PFSK-1 (cell line): ENCODE measurements around the gene SMIM44.

ENCODE experiments used
- FOXP2 ChIP-seq: optimal IDR thresholded peaks from 2 replicates; pipeline ENCODE3; 2011; ENCODE audit warnings: borderline replicate concordance, control low read depth, inconsistent platforms; ENCODE audit not compliant: insufficient read depth; ENCODE audit errors: extremely low read length, extremely low read depth
- POLR2AphosphoS5 ChIP-seq: IDR thresholded peaks from 2 replicates; pipeline ENCODE4 v1.6.1; 2012; ENCODE audit warnings: low read depth, mild to moderate bottlenecking, control low read depth, low read length, moderate library complexity
- SIN3A ChIP-seq: IDR thresholded peaks from 2 replicates; pipeline ENCODE4 v1.6.1; 2012; ENCODE audit warnings: mild to moderate bottlenecking, low read length, moderate library complexity, borderline replicate concordance; ENCODE audit not compliant: insufficient read depth
- TAF1 ChIP-seq: IDR thresholded peaks from 2 replicates; pipeline ENCODE4 v1.6.1; 2012; ENCODE audit warnings: low read length, control low read depth, borderline replicate concordance; ENCODE audit not compliant: insufficient read depth
- TF ChIP-seq, protein P1 (sequence below), 2 experiments: IDR thresholded peaks; 2 replicates each; pipeline versions ENCODE4 v1.6.1 to v1.8.0; 2011 to 2012; ENCODE audit warnings: low read depth in 2 of 2, low read length in 2 of 2, control low read depth in 1 of 2, inconsistent platforms in 1 of 2, mild to moderate bottlenecking in 1 of 2, moderate library complexity in 1 of 2; ENCODE audit not compliant: insufficient read depth in 1 of 2

SMIM44 gene

DNA sequence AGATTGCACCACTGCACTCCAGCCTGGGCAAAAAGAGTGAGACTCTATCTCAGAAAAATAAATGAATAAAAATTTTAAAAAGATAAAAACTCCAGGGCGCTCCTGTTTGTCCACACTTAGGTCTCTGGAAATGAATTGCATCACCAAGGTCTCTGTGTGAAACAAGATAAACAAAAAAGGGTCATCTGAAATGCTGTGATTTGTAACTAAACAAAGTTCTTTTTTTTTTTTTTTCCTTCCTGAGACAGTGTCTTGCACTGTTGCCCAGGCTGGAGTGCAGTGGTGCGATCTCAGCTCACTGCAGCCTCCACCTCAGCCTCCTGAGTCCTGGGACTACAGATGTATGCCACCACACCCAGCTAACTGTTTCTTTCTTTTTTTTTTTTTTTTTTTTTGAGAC lies 34.4 kb upstream of the SMIM44 start:
- TF ChIP-seq, protein P1, sequence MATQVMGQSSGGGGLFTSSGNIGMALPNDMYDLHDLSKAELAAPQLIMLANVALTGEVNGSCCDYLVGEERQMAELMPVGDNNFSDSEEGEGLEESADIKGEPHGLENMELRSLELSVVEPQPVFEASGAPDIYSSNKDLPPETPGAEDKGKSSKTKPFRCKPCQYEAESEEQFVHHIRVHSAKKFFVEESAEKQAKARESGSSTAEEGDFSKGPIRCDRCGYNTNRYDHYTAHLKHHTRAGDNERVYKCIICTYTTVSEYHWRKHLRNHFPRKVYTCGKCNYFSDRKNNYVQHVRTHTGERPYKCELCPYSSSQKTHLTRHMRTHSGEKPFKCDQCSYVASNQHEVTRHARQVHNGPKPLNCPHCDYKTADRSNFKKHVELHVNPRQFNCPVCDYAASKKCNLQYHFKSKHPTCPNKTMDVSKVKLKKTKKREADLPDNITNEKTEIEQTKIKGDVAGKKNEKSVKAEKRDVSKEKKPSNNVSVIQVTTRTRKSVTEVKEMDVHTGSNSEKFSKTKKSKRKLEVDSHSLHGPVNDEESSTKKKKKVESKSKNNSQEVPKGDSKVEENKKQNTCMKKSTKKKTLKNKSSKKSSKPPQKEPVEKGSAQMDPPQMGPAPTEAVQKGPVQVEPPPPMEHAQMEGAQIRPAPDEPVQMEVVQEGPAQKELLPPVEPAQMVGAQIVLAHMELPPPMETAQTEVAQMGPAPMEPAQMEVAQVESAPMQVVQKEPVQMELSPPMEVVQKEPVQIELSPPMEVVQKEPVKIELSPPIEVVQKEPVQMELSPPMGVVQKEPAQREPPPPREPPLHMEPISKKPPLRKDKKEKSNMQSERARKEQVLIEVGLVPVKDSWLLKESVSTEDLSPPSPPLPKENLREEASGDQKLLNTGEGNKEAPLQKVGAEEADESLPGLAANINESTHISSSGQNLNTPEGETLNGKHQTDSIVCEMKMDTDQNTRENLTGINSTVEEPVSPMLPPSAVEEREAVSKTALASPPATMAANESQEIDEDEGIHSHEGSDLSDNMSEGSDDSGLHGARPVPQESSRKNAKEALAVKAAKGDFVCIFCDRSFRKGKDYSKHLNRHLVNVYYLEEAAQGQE (IDR thresholded peaks at IDR 0.05; ENCODE audit: insufficient read depth in 1 of 2, low read depth in 2 of 2, low read length in 2 of 2): no peak
- TF ChIP-seq POLR2AphosphoS5: no peak
- no peak for TF ChIP-seq FOXP2
- no peak for TF ChIP-seq SIN3A
- no peak for TF ChIP-seq TAF1

DNA sequence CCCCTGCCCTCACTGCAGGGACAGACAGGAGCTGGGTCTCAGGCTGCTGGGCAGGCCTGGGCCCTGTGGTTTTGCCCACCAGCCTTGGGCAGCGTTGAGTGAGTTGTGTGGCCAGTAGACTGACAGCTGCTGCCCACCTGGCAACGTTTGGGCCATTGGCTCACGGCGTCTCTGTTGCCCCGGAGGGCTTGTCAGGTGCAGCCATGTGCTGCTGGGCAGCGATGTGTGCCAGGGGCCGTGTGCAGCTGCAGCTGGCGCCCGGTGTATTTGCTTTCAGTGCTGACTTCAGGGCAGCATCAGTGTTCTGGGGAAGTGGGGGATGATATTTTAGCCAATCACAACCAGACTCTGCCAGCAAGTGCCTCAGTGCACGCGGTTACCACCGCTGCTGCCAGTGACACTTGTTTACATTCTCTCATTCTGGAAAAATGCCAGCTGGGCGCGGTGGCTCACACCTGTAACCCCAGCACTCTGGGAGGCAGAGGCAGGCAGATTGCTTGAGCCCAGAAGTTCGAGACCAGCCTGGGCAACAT lies 33.5 kb upstream of the SMIM44 start:
- no peak for TF ChIP-seq FOXP2
- TF ChIP-seq SIN3A: no peak
- no peak for TF ChIP-seq TAF1
- TF ChIP-seq, protein P1 (IDR thresholded peaks at IDR 0.05; ENCODE audit: insufficient read depth in 1 of 2, low read depth in 2 of 2, low read length in 2 of 2): no peak
- TF ChIP-seq POLR2AphosphoS5: no peak

DNA sequence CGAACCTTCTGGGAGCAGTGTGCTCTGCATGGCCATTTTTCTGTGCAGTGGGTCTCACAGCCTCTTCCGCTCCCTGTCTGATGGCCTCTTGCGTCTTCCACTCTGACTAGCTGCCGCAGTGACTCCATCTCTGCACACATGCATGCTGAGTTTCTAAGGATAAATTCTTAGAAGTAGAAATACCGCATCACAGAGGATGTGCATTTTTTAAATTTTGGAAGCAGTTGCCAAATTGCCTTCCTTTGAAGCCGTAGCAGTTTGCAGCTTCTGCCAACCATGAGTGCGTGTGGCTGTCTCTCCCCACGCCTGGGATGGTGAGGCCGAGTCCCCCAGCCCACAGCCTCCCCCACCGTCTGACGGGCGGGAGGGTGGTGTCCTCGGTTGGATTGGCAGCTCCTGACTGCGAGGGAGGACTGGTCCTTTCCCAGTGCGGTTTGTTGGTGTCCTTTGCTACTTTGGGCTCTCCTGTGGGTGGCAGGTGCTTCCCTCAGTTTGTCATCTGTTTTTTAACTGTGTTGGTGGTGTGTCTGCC lies 32.7 kb upstream of the SMIM44 start:
- TF ChIP-seq TAF1 (no peak), FOXP2 (no peak), SIN3A (no peak), POLR2AphosphoS5 (no peak)
- TF ChIP-seq, protein P1 (IDR thresholded peaks at IDR 0.05; ENCODE audit: insufficient read depth in 1 of 2, low read depth in 2 of 2, low read length in 2 of 2): no peak

DNA sequence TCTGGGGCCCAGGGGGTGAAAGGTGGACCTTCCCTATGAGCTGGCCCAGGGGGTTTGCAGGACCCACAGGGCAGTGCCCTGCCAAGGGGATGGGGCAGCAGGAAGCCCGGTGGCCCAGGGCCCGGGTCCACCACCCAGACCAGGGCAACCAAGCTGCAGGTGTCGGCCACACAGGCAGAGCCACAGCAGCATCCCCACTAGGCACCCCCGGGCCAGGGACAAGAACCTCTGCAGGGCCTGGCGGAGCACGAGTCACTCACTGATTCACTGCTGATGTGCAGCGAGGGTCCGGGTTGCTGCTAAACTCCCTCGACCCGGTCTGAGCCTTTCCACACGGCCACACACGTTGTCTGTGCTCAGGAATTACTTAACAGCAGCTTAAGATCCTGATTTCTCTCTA lies 31.7 kb upstream of the SMIM44 start:
- TF ChIP-seq FOXP2 (no peak), POLR2AphosphoS5 (no peak), TAF1 (no peak), SIN3A (no peak)
- TF ChIP-seq, protein P1 (IDR thresholded peaks at IDR 0.05; ENCODE audit: insufficient read depth in 1 of 2, low read depth in 2 of 2, low read length in 2 of 2): no peak
